ENCODE measurements around the gene GCFC2.

GRCh38 chr2:75657798-75658197, 52.9 kb downstream of the GCFC2 start:
- TF ChIP-seq POLR2A (IDR thresholded peaks at IDR 0.05) = no peak
- no peak for TF ChIP-seq CTCF (IDR thresholded peaks at IDR 0.05)
- TF ChIP-seq POLR2AphosphoS5 (IDR thresholded peaks at IDR 0.05) = no peak

All from gastroesophageal sphincter (tissue), 3 donors.